OCI-LY3 (cell line): ENCODE data around the gene OR52B6.

Experiments
- EZH2phosphoT487 ChIP-seq: fragments of 200-600 bp; shearing (Covaris generic); IDR thresholded peaks from 2 replicates; pipeline ENCODE4 v1.6.1; 2018; ENCODE audit warnings: antibody characterized with exemption, mixed run types, low read depth
- TF ChIP-seq, protein P1 (sequence below): fragments of 200-600, 300-600 bp; sonication (generic); IDR thresholded peaks from 2 replicates; pipeline ENCODE4 v1.5.1; 2014; ENCODE audit warnings: antibody characterized with exemption, low read length, low read depth

DNA sequence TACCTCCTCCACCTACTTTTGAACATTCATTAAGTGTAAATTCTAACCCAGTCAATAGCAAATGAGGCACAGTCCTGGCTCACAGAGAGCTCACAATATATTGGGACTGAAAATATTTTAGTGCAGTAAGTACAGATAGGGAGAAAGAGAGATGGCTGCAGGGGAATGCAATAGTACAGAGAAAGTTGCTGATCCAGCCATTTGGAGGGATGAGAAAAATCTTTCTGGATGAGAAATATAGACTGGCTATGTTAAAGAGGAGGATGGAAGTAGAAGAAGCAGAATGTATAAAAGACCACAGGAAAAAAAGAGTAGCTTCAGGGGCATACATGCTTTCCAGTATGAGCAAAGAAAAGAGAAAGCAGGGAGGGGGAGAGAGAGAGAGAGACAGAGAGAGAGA lies 3.6 kb upstream of the OR52B6 start:
- TF ChIP-seq, protein P1, sequence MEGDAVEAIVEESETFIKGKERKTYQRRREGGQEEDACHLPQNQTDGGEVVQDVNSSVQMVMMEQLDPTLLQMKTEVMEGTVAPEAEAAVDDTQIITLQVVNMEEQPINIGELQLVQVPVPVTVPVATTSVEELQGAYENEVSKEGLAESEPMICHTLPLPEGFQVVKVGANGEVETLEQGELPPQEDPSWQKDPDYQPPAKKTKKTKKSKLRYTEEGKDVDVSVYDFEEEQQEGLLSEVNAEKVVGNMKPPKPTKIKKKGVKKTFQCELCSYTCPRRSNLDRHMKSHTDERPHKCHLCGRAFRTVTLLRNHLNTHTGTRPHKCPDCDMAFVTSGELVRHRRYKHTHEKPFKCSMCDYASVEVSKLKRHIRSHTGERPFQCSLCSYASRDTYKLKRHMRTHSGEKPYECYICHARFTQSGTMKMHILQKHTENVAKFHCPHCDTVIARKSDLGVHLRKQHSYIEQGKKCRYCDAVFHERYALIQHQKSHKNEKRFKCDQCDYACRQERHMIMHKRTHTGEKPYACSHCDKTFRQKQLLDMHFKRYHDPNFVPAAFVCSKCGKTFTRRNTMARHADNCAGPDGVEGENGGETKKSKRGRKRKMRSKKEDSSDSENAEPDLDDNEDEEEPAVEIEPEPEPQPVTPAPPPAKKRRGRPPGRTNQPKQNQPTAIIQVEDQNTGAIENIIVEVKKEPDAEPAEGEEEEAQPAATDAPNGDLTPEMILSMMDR = no peak
- TF ChIP-seq EZH2phosphoT487 = no peak
